HG03103 (cell line): ENCODE measurements around the gene ZBTB5.
A peak's percentile ranks its signal among the peaks of the same experiment; 100 is the strongest.
"Not testable (repeated sequence)": the region's sequence is repeated elsewhere in the genome, so short reads cannot be mapped to it uniquely, and the experiment has no call there.

Source experiments
- ATAC-seq: cut with Tn5 transposase; IDR thresholded peaks from one replicate; pipeline ENCODE4 v1.9.1; 2021; ENCODE audit warnings: low read depth; ENCODE audit not compliant: unreplicated experiment

The ZBTB5 gene

GRCh38 chr9:37465249-37466036 is at the start of gene ZBTB5:
Gene ZBTB5, minus strand, starts transcription at chr9:37465450. Its CDS starts 22,899 bp downstream, at chr9:37442551.
- peak; percentile 59 for ATAC-seq

GRCh38 chr9:37514999-37515398 is 49.7 kb upstream of the ZBTB5 start:
- no peak for ATAC-seq

- not testable (repeated sequence) for ATAC-seq
These were observed 49.2 kb upstream of the ZBTB5 start for GRCh38 chr9:37514415-37514814.

- ATAC-seq: no peak
These were observed 47.2 kb upstream of the ZBTB5 start for GRCh38 chr9:37512437-37512836.

- no peak for ATAC-seq
These were observed 46.1 kb upstream of the ZBTB5 start for GRCh38 chr9:37511016-37512010.

- not testable (repeated sequence) for ATAC-seq
These were observed 44.8 kb upstream of the ZBTB5 start for GRCh38 chr9:37510053-37510452.

- ATAC-seq: no peak
These were observed 44.3 kb upstream of the ZBTB5 start for GRCh38 chr9:37509536-37509935.

- ATAC-seq: no peak
These were observed 43.6 kb upstream of the ZBTB5 start for GRCh38 chr9:37508834-37509206.

- no peak for ATAC-seq
These were observed 43.0 kb upstream of the ZBTB5 start for GRCh38 chr9:37508135-37508833.

GRCh38 chr9:37507566-37508134 is 42.4 kb upstream of the ZBTB5 start:
- no peak for ATAC-seq

GRCh38 chr9:37504605-37505004 is 39.4 kb upstream of the ZBTB5 start:
- no peak for ATAC-seq

GRCh38 chr9:37503736-37504135 is 38.5 kb upstream of the ZBTB5 start:
- no peak for ATAC-seq

- no peak for ATAC-seq
These were observed 36.8 kb upstream of the ZBTB5 start for GRCh38 chr9:37501957-37502596.

GRCh38 chr9:37499297-37499696 is 34.0 kb upstream of the ZBTB5 start:
- ATAC-seq: no peak

- no peak for ATAC-seq
These were observed 33.2 kb upstream of the ZBTB5 start for GRCh38 chr9:37498457-37498856.

- no peak for ATAC-seq
These were observed 32.1 kb upstream of the ZBTB5 start for GRCh38 chr9:37497320-37497719.

GRCh38 chr9:37496020-37496419 is 30.8 kb upstream of the ZBTB5 start:
- ATAC-seq: no peak

GRCh38 chr9:37495571-37495970 is 30.3 kb upstream of the ZBTB5 start:
- ATAC-seq: no peak

GRCh38 chr9:37491939-37492338 is 26.7 kb upstream of the ZBTB5 start:
- ATAC-seq: no peak
